Measurements from ENCODE around the gene METTL16. TPM values are rescaled to one million over a fixed set of nuclear protein-coding genes. Genes with fewer than 3 reads are reported as not detected.
"Not testable (repeated sequence)": the region's sequence is repeated elsewhere in the genome, so short reads cannot be mapped to it uniquely, and the experiment has no call there.

Gene METTL16
- total and polyA plus RNA-seq, 2 experiments from 2014 or later, result 19.3 to 23.9 TPM

- DNase-seq (ENCODE audit: low read depth in 1 of 2, low spot score in 1 of 2), result no peak
- H3K9me3 ChIP-seq (ENCODE audit: low read depth), result no peaks in the 10 kb centered on the region
- no peaks in the 10 kb centered on the region for H3K4me1 ChIP-seq (ENCODE audit: low read depth)
- no peaks in the 10 kb centered on the region for H3K27me3 ChIP-seq
- H3K27ac ChIP-seq, result no peak overlapping the region
- TF ChIP-seq CTCF (IDR thresholded peaks at IDR 0.05; ENCODE audit: low read depth, low read length), result no peak
- no peak overlapping the region for H3K4me3 ChIP-seq
- no peaks in the 10 kb centered on the region for H3K36me3 ChIP-seq
Measured at GRCh38 chr17:2453866-2454265, 57.8 kb downstream of the METTL16 start.

DNA sequence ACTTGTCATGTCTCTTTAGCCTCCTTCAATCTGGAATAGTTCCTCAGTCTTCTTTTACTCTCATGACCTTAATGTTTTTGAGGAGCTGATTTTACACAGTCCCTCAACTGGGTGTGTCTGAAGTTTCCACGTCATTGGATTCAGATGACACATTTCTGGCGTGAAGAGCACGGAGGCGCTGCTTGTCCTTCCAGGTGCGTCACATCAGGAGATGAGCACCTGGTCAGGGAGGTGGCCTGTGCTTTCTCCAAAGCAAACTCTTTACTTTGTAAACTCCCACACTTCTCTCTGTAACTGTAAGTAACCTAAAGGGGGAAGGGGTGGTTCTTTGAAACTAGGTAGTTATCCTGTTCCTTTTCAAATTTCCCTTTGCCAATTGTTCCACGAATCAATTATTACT, 58.4 kb downstream of the METTL16 start:
- H3K36me3 ChIP-seq, result no peaks in the 10 kb centered on the region
- no peaks in the 10 kb centered on the region for H3K9me3 ChIP-seq (ENCODE audit: low read depth)
- H3K27ac ChIP-seq, result no peak overlapping the region
- DNase-seq (ENCODE audit: low read depth in 1 of 2, low spot score in 1 of 2), result no peak
- no peaks in the 10 kb centered on the region for H3K27me3 ChIP-seq
- TF ChIP-seq CTCF (IDR thresholded peaks at IDR 0.05; ENCODE audit: low read depth, low read length), result no peak
- no peak overlapping the region for H3K4me3 ChIP-seq
- no peaks in the 10 kb centered on the region for H3K4me1 ChIP-seq (ENCODE audit: low read depth)

DNA sequence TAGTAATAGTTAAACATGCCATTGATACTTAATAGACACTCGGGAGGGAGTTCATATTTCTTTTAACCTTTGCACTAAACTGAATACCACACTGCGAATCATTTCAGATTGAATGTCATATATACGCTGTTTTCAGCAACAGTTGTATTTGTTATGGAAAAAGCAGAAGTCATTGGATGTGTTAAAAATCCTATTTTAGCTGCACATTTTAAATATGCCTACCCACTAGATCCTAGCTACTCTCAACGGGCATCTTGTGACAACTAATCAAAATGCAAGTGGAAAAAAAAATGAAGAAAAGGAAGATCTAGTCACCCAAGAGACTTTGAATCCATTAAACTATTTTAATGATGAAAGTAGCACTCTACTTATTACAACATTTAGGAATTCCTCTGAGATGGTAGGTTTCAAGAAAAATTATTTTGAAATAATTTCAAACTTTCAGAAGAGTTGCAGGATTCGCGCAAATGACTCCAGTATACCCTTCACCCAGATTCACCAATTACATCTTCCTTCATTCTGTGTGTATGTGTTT, 59.4 kb downstream of the METTL16 start:
- no peaks in the 10 kb centered on the region for H3K36me3 ChIP-seq

DNA sequence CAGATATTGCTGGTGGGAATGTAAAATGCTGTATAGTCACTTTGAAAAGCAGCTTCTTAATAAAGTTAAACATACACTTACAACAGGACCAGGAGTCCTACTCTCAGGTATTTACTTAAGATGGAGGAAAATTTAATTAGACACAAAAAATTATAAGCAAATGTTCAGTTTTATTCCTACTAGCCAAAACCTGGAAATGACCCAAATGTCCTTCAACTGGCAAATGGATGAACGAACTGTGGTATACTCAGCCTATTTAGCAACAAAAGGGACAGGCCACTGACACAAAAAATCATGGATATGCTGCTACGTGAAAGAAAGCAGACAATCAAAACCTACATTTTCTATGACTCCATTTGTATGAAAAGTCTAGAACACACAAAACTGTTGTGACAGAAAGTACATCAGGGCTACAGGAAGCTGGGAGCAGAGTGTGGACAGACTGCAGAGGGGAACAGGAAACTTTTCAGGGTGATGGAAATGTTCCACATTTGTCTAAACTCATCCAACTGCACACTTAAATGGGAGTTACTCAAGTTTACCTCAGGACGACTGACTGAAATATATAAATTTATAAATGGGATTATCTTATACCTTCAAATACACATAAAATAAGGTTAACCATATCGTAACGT, 61.6 kb downstream of the METTL16 start:
- no peak for DNase-seq (ENCODE audit: low read depth in 1 of 2, low spot score in 1 of 2)
- Histone ChIP-seq H3K36me3 (no peaks in the 10 kb centered on the region), H3K4me3 (no peak overlapping the region), H3K27me3 (no peaks in the 10 kb centered on the region), H3K4me1 (ENCODE audit: low read depth) (no peaks in the 10 kb centered on the region), H3K9me3 (ENCODE audit: low read depth) (no peaks in the 10 kb centered on the region), H3K27ac (peak overlapping the region; percentile 42)
- TF ChIP-seq CTCF (IDR thresholded peaks at IDR 0.05; ENCODE audit: low read depth, low read length), result no peak

More for the DNA sequence above, 59.4 kb downstream of the METTL16 start:
- Histone ChIP-seq H3K4me1 (ENCODE audit: low read depth) (no peaks in the 10 kb centered on the region), H3K27ac (no peak overlapping the region), H3K27me3 (no peaks in the 10 kb centered on the region), H3K4me3 (no peak overlapping the region), H3K9me3 (ENCODE audit: low read depth) (no peaks in the 10 kb centered on the region)
- TF ChIP-seq CTCF (IDR thresholded peaks at IDR 0.05; ENCODE audit: low read depth, low read length), result no peak
- DNase-seq (ENCODE audit: low read depth in 1 of 2, low spot score in 1 of 2), result no peak

- TF ChIP-seq CTCF (IDR thresholded peaks at IDR 0.05; ENCODE audit: low read depth, low read length), result no peak
- no peaks in the 10 kb centered on the region for H3K4me1 ChIP-seq (ENCODE audit: low read depth)
- H3K4me3 ChIP-seq, result no peak overlapping the region
- no peak for DNase-seq (ENCODE audit: low read depth in 1 of 2, low spot score in 1 of 2)
- H3K27ac ChIP-seq, result peak overlapping the region; percentile 42
- H3K9me3 ChIP-seq (ENCODE audit: low read depth), result no peaks in the 10 kb centered on the region
- H3K36me3 ChIP-seq, result no peaks in the 10 kb centered on the region
- H3K27me3 ChIP-seq, result no peaks in the 10 kb centered on the region
Measured at GRCh38 chr17:2449486-2449885, 62.2 kb downstream of the METTL16 start.

- not testable (repeated sequence) for H3K27me3 ChIP-seq; H3K4me3 ChIP-seq; H3K27ac ChIP-seq; H3K36me3 ChIP-seq; DNase-seq (ENCODE audit: low read depth in 1 of 2, low spot score in 1 of 2); H3K9me3 ChIP-seq (ENCODE audit: low read depth); H3K4me1 ChIP-seq (ENCODE audit: low read depth)
Measured at GRCh38 chr17:2447479-2447878, 64.2 kb downstream of the METTL16 start.
